Measurements from ENCODE around the gene SRP9.
"Not testable (repeated sequence)": the region's sequence is repeated elsewhere in the genome, so short reads cannot be mapped to it uniquely, and the experiment has no call there.

The SRP9 gene

DNA sequence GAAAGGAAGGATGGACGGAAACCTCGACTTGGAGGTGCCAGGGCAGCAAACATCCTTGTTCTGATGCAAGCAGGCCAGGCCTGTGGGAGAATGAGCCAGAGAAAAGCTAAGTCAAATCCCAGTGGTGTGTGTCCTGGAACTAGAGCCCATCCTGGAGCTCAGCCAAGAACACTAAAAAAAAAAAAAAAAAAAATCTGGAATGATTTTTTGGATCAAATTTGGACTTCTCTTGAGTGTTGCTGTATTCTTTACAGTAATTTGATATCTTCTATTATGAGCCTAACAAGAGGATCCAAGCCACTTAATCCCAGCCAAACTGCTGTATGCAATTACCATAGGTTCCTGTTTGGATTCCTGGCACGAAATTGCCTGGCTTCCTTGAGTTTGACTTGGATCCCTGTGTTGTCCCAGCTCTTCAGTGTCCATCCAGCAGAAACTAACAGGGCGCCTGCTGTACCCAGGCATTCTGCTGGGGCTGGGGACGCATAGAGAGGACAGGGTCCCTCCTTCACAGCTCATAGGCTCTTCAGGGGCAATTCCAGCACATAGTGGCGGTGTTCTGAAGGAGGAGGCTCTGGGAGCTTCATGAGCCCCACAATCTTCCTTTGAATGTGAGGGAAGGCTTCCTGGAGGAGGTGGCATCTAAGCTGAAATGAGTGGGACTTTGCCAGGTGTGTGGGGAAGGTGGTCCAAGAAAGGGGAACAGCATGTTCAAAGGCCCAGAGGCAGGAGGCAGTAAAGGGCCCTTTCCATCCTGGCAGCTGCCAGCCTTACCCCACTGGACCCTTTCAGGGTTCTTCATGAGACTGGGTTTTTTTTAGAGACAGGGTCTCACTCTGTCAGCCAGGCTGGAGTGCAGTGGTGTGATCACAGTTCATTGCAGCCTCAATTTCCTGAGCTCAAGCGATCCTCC lies 57.0 kb downstream of the SRP9 start:
- no peaks in the 10 kb centered on the region for H3K27me3 ChIP-seq (ENCODE audit: low read length)
- H3K27ac ChIP-seq (ENCODE audit: low read depth, low read length): no peak overlapping the region
- no peak overlapping the region for H2AFZ ChIP-seq (ENCODE audit: low read depth, low read length, severe bottlenecking)
- TF ChIP-seq, protein P1, sequence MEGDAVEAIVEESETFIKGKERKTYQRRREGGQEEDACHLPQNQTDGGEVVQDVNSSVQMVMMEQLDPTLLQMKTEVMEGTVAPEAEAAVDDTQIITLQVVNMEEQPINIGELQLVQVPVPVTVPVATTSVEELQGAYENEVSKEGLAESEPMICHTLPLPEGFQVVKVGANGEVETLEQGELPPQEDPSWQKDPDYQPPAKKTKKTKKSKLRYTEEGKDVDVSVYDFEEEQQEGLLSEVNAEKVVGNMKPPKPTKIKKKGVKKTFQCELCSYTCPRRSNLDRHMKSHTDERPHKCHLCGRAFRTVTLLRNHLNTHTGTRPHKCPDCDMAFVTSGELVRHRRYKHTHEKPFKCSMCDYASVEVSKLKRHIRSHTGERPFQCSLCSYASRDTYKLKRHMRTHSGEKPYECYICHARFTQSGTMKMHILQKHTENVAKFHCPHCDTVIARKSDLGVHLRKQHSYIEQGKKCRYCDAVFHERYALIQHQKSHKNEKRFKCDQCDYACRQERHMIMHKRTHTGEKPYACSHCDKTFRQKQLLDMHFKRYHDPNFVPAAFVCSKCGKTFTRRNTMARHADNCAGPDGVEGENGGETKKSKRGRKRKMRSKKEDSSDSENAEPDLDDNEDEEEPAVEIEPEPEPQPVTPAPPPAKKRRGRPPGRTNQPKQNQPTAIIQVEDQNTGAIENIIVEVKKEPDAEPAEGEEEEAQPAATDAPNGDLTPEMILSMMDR (IDR thresholded peaks at IDR 0.05; ENCODE audit: insufficient read depth, low read length, poor library complexity, severe bottlenecking): no peak
- TF ChIP-seq EZH2phosphoT487 (conservative IDR thresholded peaks at IDR 0.05; ENCODE audit: low read length): no peak
- H3K79me2 ChIP-seq (ENCODE audit: insufficient read depth, low read length): no peaks in the 10 kb centered on the region
- H3K4me3 ChIP-seq (ENCODE audit: insufficient read depth, low read length, poor library complexity, severe bottlenecking): no peak overlapping the region
- no peak overlapping the region for H3K9ac ChIP-seq (ENCODE audit: low read length)
- no peaks in the 10 kb centered on the region for H3K9me2 ChIP-seq (replicated peaks; ENCODE audit: insufficient read depth, low read length)
- H3K9me3 ChIP-seq (ENCODE audit: insufficient read depth, low read length): no peaks in the 10 kb centered on the region
- no peaks in the 10 kb centered on the region for H3F3A ChIP-seq (ENCODE audit: insufficient read depth)
- H3K4me2 ChIP-seq (ENCODE audit: low read depth, low read length, poor library complexity, severe bottlenecking): no peak overlapping the region
- no peaks in the 10 kb centered on the region for H3K36me3 ChIP-seq (ENCODE audit: low read length)
- no peaks in the 10 kb centered on the region for H4K20me1 ChIP-seq (ENCODE audit: low read depth, low read length)

DNA sequence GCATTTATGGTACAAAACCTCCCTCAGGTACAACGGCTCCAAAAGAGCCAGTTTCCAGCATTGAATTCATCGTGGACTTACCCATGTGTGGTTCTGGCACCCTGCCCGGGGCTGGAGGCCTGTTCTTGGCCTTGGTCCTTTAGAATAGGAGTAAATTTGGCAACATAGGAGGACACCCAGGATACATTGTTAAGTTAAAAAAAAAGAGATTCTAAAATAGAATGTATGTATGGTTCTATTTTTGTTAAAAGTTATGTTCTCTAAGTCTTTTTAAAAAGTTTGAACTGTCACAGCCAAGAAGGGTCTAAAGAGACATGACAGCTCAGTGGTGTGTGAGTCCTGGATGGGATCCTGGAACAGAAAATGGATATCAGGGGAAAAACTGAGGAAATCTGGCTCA lies 58.2 kb downstream of the SRP9 start:
- Histone ChIP-seq H4K20me1 (ENCODE audit: low read depth, low read length) (no peaks in the 10 kb centered on the region), H3K9me3 (ENCODE audit: insufficient read depth, low read length) (no peaks in the 10 kb centered on the region), H3K79me2 (ENCODE audit: insufficient read depth, low read length) (no peaks in the 10 kb centered on the region), H3K27ac (ENCODE audit: low read depth, low read length) (no peak overlapping the region), H3K9ac (ENCODE audit: low read length) (no peak overlapping the region), H3K4me2 (ENCODE audit: low read depth, low read length, poor library complexity, severe bottlenecking) (no peak overlapping the region), H3K9me2 (replicated peaks; ENCODE audit: insufficient read depth, low read length) (no peaks in the 10 kb centered on the region), H3F3A (ENCODE audit: insufficient read depth) (no peaks in the 10 kb centered on the region), H3K27me3 (ENCODE audit: low read length) (no peaks in the 10 kb centered on the region), H3K36me3 (ENCODE audit: low read length) (no peaks in the 10 kb centered on the region), H3K4me3 (ENCODE audit: insufficient read depth, low read length, poor library complexity, severe bottlenecking) (no peak overlapping the region), H2AFZ (ENCODE audit: low read depth, low read length, severe bottlenecking) (no peak overlapping the region)
- TF ChIP-seq, protein P1 (IDR thresholded peaks at IDR 0.05; ENCODE audit: insufficient read depth, low read length, poor library complexity, severe bottlenecking): no peak
- no peak for TF ChIP-seq EZH2phosphoT487 (conservative IDR thresholded peaks at IDR 0.05; ENCODE audit: low read length)

DNA sequence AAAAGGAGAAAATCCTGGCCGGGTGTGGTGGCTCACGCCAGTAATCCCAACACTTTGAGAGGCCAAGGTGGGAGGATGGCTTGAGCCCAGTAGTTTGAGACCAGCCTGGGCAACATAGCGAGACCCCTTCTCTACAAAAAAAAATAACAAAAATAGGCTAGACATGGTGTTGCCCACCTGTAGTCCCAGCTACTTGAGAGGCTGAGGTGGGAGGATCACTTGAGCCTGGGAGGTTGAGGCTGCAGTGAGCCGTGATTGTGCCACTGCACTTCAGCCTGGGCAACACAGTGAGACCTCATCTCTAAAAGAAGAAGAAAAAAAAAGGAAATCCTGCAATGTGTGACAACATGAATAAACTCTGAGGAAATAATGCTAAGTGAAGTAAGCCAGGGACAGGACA lies 58.7 kb downstream of the SRP9 start:
- not testable (repeated sequence) for H3K9me2 ChIP-seq (replicated peaks; ENCODE audit: insufficient read depth, low read length); H4K20me1 ChIP-seq (ENCODE audit: low read depth, low read length); H3K27me3 ChIP-seq (ENCODE audit: low read length); H2AFZ ChIP-seq (ENCODE audit: low read depth, low read length, severe bottlenecking); H3K79me2 ChIP-seq (ENCODE audit: insufficient read depth, low read length); H3K9ac ChIP-seq (ENCODE audit: low read length); H3K27ac ChIP-seq (ENCODE audit: low read depth, low read length); H3K4me2 ChIP-seq (ENCODE audit: low read depth, low read length, poor library complexity, severe bottlenecking); H3K9me3 ChIP-seq (ENCODE audit: insufficient read depth, low read length); H3K36me3 ChIP-seq (ENCODE audit: low read length); H3K4me3 ChIP-seq (ENCODE audit: insufficient read depth, low read length, poor library complexity, severe bottlenecking); H3F3A ChIP-seq (ENCODE audit: insufficient read depth)

DNA sequence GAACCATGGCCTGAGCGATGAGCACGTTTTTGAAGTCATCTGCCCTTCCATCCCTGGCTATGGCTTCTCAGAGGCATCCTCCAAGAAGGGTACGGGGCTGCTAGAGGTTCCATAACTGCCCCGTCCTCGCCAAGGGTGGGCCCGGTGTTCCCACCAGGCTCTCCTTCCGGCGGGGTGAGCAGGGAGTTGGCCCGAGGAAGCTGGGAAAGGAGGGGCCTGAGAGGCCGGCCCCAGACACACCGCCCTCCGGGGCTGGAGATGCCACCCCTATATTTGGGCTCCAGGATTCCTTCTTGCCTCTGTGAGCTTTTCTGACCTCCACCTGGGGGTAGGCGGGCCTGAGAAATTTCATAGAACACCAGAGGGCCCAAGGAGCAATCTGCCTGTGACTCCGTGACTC lies 61.2 kb downstream of the SRP9 start:
- no peak overlapping the region for H3K27ac ChIP-seq (ENCODE audit: low read depth, low read length)
- TF ChIP-seq, protein P1 (IDR thresholded peaks at IDR 0.05; ENCODE audit: insufficient read depth, low read length, poor library complexity, severe bottlenecking): no peak
- no peak for TF ChIP-seq EZH2phosphoT487 (conservative IDR thresholded peaks at IDR 0.05; ENCODE audit: low read length)
- H3K9me3 ChIP-seq (ENCODE audit: insufficient read depth, low read length): no peaks in the 10 kb centered on the region
- H3F3A ChIP-seq (ENCODE audit: insufficient read depth): no peaks in the 10 kb centered on the region
- no peaks in the 10 kb centered on the region for H3K36me3 ChIP-seq (ENCODE audit: low read length)
- H3K79me2 ChIP-seq (ENCODE audit: insufficient read depth, low read length): no peaks in the 10 kb centered on the region
- no peak overlapping the region for H2AFZ ChIP-seq (ENCODE audit: low read depth, low read length, severe bottlenecking)
- no peak overlapping the region for H3K4me2 ChIP-seq (ENCODE audit: low read depth, low read length, poor library complexity, severe bottlenecking)
- no peaks in the 10 kb centered on the region for H4K20me1 ChIP-seq (ENCODE audit: low read depth, low read length)
- no peaks in the 10 kb centered on the region for H3K9me2 ChIP-seq (replicated peaks; ENCODE audit: insufficient read depth, low read length)
- H3K27me3 ChIP-seq (ENCODE audit: low read length): no peaks in the 10 kb centered on the region
- H3K4me3 ChIP-seq (ENCODE audit: insufficient read depth, low read length, poor library complexity, severe bottlenecking): no peak overlapping the region
- H3K9ac ChIP-seq (ENCODE audit: low read length): no peak overlapping the region
